GM18502 (cell line): ENCODE results near the gene C1QTNF6.

ENCODE experiments used
- ATAC-seq: cut with Tn5 transposase; IDR thresholded peaks from one replicate; pipeline ENCODE4 v1.9.1; 2021; ENCODE audit warnings: mild to moderate bottlenecking; ENCODE audit not compliant: unreplicated experiment, poor library complexity

The C1QTNF6 gene

GRCh38 chr22:37147186-37147990 is 40.7 kb downstream of the C1QTNF6 start:
- no peak for ATAC-seq

DNA sequence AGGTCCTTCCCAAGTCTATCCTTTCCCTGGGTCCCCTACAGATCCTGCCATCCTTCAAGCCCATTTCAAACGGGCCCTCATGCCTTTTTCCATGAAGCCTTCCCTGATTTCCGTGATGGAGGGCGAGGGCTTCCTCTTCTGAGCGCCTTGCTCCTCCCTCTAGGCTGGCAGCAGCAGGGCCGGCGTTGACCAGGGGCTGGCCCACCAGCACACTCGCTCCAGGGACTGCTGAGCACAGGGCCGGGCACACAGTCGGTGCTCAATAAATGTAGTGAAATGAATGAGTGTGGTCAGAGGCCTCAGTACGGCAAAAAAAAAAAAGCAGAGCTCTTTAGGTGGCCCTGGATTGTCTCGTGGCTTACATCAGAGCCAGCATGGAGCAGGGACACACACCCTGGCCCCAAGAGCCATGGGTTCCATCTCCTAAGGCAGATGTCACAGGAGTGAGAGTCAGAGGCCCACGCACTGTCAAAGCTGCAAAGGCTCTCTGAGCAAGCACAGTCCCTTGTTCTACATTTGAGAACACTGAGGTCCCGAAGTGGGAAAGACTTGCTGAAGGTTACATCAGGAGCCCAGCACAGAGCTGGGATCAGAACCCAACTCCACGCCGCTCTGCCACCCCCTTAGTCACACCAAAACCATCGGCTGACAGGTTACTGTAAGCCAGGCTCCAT is 41.4 kb downstream of the C1QTNF6 start:
- no peak for ATAC-seq

DNA sequence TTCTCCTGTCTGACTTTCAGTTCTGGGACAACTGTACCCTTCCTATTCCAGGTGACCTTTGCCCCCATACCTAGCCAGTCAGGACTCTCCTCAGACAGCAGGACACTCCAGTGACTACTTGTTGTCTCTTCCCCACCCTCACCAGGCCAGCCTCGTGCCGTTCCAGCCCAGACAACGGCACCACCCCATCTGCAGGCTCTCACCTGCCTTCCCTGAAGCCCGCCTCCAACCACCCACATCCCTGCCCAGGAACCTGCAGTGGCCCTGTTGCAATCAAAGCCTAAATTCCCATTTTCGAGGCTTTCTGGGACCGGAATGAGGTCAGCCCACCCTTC is 42.0 kb downstream of the C1QTNF6 start:
- ATAC-seq: no peak

- no peak for ATAC-seq
Measured at GRCh38 chr22:37145180-37146050, 42.6 kb downstream of the C1QTNF6 start.

DNA sequence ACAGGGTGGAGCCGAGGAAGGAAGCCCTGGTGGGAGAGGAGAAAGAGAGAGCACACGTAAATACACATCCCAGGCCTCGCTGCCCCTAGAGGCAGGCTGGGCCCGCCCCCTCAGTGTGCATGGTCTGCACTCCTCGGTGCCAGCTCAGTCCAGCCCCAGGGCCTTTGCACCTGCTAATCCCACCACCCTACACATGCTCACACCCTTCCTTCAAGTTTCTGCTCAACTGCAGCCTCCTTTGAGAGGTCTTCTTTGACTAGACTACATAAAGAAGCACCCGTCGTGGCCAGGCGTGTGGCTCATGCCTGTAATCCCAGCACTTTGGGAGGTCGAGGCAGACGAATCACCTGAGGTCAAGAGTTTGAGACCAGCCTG is 43.9 kb downstream of the C1QTNF6 start:
- no peak for ATAC-seq

DNA sequence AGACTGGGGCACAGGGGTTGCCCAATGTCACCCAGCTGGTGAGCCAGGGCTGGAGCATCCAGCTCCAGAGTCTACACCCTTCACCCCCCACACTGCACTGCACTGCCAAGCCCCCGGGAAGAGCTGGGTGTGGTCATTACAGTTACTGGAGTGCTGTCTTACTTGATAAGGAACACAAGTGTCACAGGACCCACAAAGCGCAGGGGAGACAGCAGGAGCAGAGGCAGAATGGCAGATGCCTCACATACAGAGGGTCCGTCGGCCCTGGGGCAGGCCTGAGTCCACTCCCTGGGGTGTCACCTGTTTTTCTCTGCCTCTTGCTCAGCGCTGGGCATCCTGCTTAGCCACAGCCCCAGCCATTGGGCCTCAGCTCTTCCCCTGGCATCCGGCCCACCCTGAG is 46.1 kb downstream of the C1QTNF6 start:
- ATAC-seq: no peak

GRCh38 chr22:37141476-37141875 is 46.6 kb downstream of the C1QTNF6 start:
- ATAC-seq: no peak

DNA sequence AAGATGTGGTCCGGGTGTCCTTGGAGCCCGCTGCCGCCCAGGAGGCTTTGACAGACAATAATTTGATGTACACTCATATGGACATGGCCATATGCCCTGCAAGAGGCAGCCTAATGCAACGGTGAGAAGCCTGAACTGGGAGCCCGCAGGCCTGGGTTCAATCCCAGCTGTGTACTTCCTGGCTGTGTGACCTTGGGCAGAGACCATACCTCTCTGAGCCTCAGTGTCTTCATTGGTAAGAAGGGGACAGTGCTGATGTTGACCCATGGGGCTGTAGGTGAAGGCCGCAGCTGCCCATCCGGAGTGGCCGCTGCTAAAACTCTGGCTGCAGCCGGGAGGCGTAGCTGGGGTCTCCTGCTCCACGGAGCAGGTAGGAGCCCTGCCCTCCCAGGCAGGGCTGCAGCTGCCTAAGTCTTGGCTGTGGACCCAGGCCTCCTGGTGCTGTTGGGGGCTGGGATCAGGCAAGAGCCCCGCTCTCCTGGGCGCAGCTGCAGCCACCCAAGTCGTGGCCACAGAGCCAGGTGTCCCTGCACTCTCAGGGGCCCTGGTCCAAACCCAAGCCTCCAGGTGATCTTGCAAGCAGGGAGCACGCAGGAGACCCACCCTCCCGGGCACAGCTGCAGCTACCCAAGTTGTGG is 47.2 kb downstream of the C1QTNF6 start:
- no peak for ATAC-seq

GRCh38 chr22:37139762-37140161 is 48.3 kb downstream of the C1QTNF6 start:
- ATAC-seq: no peak

DNA sequence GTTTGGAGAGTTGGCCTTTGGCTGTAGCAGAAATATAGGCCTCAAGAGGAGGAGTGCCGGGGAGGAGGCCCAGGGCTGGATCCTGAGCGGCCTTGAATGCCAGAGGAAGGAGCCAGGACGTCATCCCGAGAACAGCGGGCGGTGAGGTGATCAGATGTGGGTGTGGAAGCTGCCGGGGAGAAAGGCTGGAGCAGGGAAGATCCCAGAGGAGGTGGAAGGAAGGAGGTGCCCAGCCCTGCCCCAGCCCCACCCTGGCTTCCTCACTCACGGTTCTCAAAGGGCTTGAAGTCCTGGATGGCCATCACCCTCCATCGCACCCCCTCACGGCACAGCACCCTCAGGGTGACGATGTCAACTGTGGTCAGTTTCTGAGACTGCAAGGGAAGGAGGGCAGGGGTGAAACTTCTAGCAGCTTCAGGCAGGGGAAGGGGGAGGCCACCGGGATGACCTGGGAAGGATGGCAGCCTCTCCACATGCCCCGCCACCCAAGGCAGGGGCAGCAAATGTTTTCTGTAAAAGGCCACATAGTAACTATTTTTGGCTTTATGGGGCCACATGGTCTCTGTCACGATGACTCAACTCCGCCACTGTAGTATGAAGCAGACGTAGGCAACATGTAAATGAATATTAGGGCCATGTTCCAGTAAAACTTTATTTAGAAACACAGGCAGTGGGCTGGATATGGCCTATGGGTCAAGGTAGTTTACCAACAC is 49.0 kb downstream of the C1QTNF6 start:
- no peak for ATAC-seq

DNA sequence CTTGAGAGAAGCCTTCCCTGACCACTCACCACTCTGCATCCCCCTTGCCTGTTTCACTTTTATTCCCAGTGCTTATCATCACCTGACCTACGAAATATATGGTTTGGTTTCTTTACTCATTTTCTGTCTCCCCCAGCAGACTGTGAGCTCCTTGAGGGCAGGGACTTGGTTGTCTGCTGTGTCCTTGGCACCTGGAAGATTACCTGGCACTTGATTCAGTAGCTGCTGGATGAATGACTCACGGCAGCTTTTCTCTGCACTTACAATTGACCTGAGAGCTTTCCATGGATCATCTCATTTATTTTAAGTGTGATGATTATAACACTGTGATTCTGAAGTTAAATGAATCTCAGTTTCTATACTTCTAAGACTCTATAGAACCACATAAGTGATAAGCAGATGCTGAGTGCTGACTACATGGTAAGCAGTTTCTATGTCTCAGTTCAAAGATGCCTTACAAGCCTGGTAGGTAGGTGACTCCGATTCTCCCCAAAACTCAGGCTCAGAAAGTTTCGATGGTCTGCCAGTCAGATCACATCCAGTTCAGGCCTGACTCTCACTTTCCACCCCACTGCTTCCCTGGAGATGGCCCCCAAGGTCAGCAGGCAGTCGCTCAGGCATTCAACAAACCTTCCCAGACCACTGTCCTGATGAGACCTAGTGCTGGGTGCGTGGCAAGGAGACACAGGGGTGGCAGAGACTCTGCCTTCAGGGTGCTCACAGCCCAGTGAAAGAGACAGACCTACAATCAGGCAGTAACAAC is 50.0 kb downstream of the C1QTNF6 start:
- ATAC-seq: no peak

GRCh38 chr22:37137131-37137530 is 50.9 kb downstream of the C1QTNF6 start:
- no peak for ATAC-seq

- ATAC-seq: no peak
Measured at GRCh38 chr22:37135023-37135422, 53.0 kb downstream of the C1QTNF6 start.

DNA sequence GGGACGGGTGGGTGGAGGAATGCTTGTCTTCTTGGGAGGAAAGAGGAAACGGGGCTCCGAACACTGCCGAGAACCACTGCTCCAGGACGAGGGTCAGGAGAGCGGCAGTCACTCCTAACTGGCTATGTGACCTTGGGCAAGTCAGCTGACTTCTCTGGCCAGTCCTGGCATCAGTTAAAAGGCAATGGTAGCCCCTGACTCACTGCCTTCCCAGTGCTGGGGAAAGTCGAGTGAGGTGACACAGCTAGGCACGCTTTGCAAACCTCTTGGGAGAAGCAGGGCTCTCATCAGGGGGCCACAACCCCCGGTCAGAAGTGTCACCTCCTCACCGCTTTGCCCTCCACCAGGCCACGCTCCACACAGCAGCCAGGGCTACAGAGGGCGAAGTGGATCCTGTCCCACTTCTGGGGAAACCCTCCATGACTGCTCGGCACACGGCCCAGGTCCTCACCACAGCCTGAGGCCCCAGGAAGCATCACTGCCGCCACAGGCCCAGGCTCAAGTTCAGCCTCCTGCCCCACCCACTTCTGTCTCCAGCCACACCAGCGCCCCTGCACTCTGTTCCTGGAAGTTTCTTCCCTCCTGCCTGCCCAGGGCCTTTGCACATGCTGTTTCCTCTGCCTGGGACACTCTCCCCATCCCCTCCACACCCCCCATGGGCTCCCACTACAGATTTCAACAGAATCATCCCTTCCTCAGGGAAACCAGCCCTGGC is 54.6 kb downstream of the C1QTNF6 start:
- no peak for ATAC-seq

GRCh38 chr22:37132773-37133172 is 55.3 kb downstream of the C1QTNF6 start:
- ATAC-seq: no peak
